H1 (cell line): ENCODE measurements around the gene CD248. TPM values are rescaled to one million over a fixed set of nuclear protein-coding genes. Genes with fewer than 3 reads are reported as not detected.

Source experiments
- CTCF ChIA-PET: fragments of 300-600 bp; sonication (Branson Sonifier 250); formaldehyde crosslinking; loops from one replicate; lab custom pipeline; 2021; ENCODE audit not compliant: partially characterized antibody; lab: Charles Lee
- POLR2A ChIA-PET: fragments of 300-600 bp; sonication (Branson Sonifier 250); formaldehyde crosslinking; loops from one replicate; lab custom pipeline; 2021; ENCODE audit warnings: inconsistent platforms; ENCODE audit not compliant: partially characterized antibody; lab: Charles Lee
- DNase-seq, 2 experiments: peaks; one replicate each; pipeline versions ENCODE4 v3.0.0 to v3.0.0-alpha.2; 2010 to 2022; ENCODE audit warnings: low spot score in 2 of 2, low read depth in 1 of 2, mixed read lengths in 1 of 2
- FAIRE-seq: peaks from 2 replicates; lab custom pipeline; 2011; peaks lifted over from hg19 to GRCh38; lab: Jason Lieb, UNC
- H2AFZ ChIP-seq: 2 replicates; pipeline ENCODE4 v1.8.1; 2012; ENCODE audit warnings: low read length, inconsistent platforms
- H2AK5ac ChIP-seq: 2 replicates; pipeline ENCODE4 v1.6.1; 2013; ENCODE audit warnings: low read depth, low read length
- H2BK120ac ChIP-seq: replicated peaks from 2 replicates; pipeline ENCODE3; 2013; ENCODE audit warnings: low read depth, low read length, inconsistent platforms
- H2BK12ac ChIP-seq: 2 replicates; pipeline ENCODE4 v1.6.1; 2013; ENCODE audit warnings: low read depth, low read length
- H2BK15ac ChIP-seq: 2 replicates; pipeline ENCODE4 v1.6.1; 2013; ENCODE audit warnings: low read length
- H2BK20ac ChIP-seq: 2 replicates; pipeline ENCODE4 v1.6.1; 2013; ENCODE audit warnings: low read length
- H2BK5ac ChIP-seq: 2 replicates; pipeline ENCODE4 v1.6.1; 2013; ENCODE audit warnings: low read depth, low read length
- H3K14ac ChIP-seq: 2 replicates; pipeline ENCODE4 v1.6.1; 2013; ENCODE audit warnings: inconsistent platforms; ENCODE audit not compliant: insufficient read length
- H3K18ac ChIP-seq: 2 replicates; pipeline ENCODE4 v1.6.1; 2013; ENCODE audit warnings: low read length; ENCODE audit errors: extremely low read depth
- H3K23ac ChIP-seq: 2 replicates; pipeline ENCODE4 v1.6.1; 2013; ENCODE audit warnings: inconsistent platforms; ENCODE audit not compliant: insufficient read length
- H3K23me2 ChIP-seq: 2 replicates; pipeline ENCODE4 v1.6.1; 2013; ENCODE audit warnings: low read depth, low read length
- H3K27ac ChIP-seq: 2 replicates; pipeline ENCODE4 v1.6.1; 2011; ENCODE audit warnings: low read depth, low read length, inconsistent platforms
- H3K27me3 ChIP-seq, 4 experiments: replicated peaks in 1 of 4; 1 replicate in 1 of 4; 2 replicates in 3 of 4; pipeline versions ENCODE4 v1.6.1 to v1.8.1; 2011 to 2013; ENCODE audit warnings: low read length in 3 of 4, mild to moderate bottlenecking in 3 of 4, inconsistent platforms in 2 of 4, mixed read lengths in 2 of 4, moderate library complexity in 1 of 4; ENCODE audit not compliant: control insufficient read depth in 3 of 4, insufficient read depth in 3 of 4; ENCODE audit errors: extremely low read depth in 1 of 4
- H3K36me3 ChIP-seq, 4 experiments: 2 replicates each; pipeline versions ENCODE4 v1.6.1 to v1.8.1; 2011 to 2013; ENCODE audit warnings: mild to moderate bottlenecking in 4 of 4, low read length in 3 of 4, moderate library complexity in 2 of 4, control low read depth in 1 of 4, inconsistent platforms in 1 of 4; ENCODE audit not compliant: insufficient read depth in 4 of 4, control insufficient read depth in 2 of 4
- H3K4ac ChIP-seq: replicated peaks from 2 replicates; pipeline ENCODE3; 2013; ENCODE audit warnings: low read length, low read depth, mixed read lengths, inconsistent platforms; ENCODE audit not compliant: insufficient read length
- H3K4me1 ChIP-seq, 4 experiments: replicated peaks in 1 of 4; 1 replicate in 1 of 4; 2 replicates in 3 of 4; pipeline versions ENCODE4 v1.6.1 to v1.8.1; 2011 to 2013; ENCODE audit warnings: low read length in 3 of 4, inconsistent platforms in 2 of 4, mixed read lengths in 1 of 4; ENCODE audit not compliant: insufficient read depth in 4 of 4, control insufficient read depth in 3 of 4
- H3K4me2 ChIP-seq, 2 experiments: 2 replicates each; pipeline versions ENCODE4 v1.6.1 to v1.8.1; 2011 to 2013; ENCODE audit warnings: low read depth in 2 of 2, low read length in 2 of 2, control low read depth in 1 of 2, inconsistent platforms in 1 of 2, mild to moderate bottlenecking in 1 of 2; ENCODE audit not compliant: insufficient read depth in 1 of 2
- H3K4me3 ChIP-seq, 4 experiments: fragments of 200-600, 300-600 bp in 1 of 4; sonication (generic), shearing (Covaris generic), sonication (Bioruptor Twin) in 1 of 4; 2 replicates each; pipeline versions ENCODE4 v1.5.1 to v1.8.1; 2011 to 2016; ENCODE audit warnings: low read length in 4 of 4, low read depth in 3 of 4, control low read depth in 2 of 4, inconsistent platforms in 2 of 4, mild to moderate bottlenecking in 2 of 4, mixed read lengths in 1 of 4, moderate library complexity in 1 of 4; ENCODE audit not compliant: insufficient read depth in 2 of 4; ENCODE audit errors: extremely low read depth in 1 of 4
- H3K56ac ChIP-seq: replicated peaks from 2 replicates; pipeline ENCODE3; 2013; ENCODE audit warnings: low read depth, mild to moderate bottlenecking, mixed read lengths, low read length, inconsistent platforms; ENCODE audit not compliant: insufficient read length
- H3K79me1 ChIP-seq: 2 replicates; pipeline ENCODE4 v1.6.1; 2013; ENCODE audit warnings: low read depth, low read length, control low read depth
- H3K79me2 ChIP-seq, 2 experiments: 2 replicates each; pipeline versions ENCODE4 v1.6.1 to v1.8.1; 2012 to 2013; ENCODE audit warnings: low read length in 2 of 2, mild to moderate bottlenecking in 2 of 2, inconsistent platforms in 1 of 2; ENCODE audit not compliant: insufficient read depth in 2 of 2, control insufficient read depth in 1 of 2
- H3K9ac ChIP-seq, 4 experiments: replicated peaks in 1 of 4; 1 replicate in 1 of 4; 2 replicates in 3 of 4; pipeline versions ENCODE4 v1.6.1 to v1.8.1; 2011 to 2013; ENCODE audit warnings: low read depth in 3 of 4, low read length in 3 of 4, control low read depth in 2 of 4, mild to moderate bottlenecking in 2 of 4, moderate library complexity in 2 of 4, inconsistent platforms in 1 of 4; ENCODE audit errors: extremely low read depth in 1 of 4
- H3K9me3 ChIP-seq, 2 experiments: 2 replicates each; pipeline versions ENCODE4 v1.6.1 to v1.8.1; 2012 to 2013; ENCODE audit warnings: mild to moderate bottlenecking in 2 of 2, moderate library complexity in 2 of 2, control low read depth in 1 of 2, inconsistent platforms in 1 of 2, low read depth in 1 of 2, low read length in 1 of 2, mixed read lengths in 1 of 2; ENCODE audit not compliant: insufficient read depth in 2 of 2
- H4K20me1 ChIP-seq, 2 experiments: replicated peaks in 1 of 2; 2 replicates each; pipeline versions ENCODE3 to v1.8.1; 2011 to 2013; ENCODE audit warnings: inconsistent platforms in 2 of 2, low read length in 2 of 2, mild to moderate bottlenecking in 1 of 2; ENCODE audit not compliant: insufficient read depth in 2 of 2, control insufficient read depth in 1 of 2
- H4K5ac ChIP-seq: 2 replicates; pipeline ENCODE4 v1.6.1; 2013; ENCODE audit warnings: low read length, low read depth, mixed read lengths, inconsistent platforms; ENCODE audit not compliant: insufficient read length
- H4K8ac ChIP-seq: 2 replicates; pipeline ENCODE4 v1.8.0; 2013; ENCODE audit warnings: mild to moderate bottlenecking, moderate library complexity, low read length, inconsistent platforms; ENCODE audit not compliant: insufficient read depth; ENCODE audit errors: extremely low read depth
- H4K91ac ChIP-seq: replicated peaks from 2 replicates; pipeline ENCODE3; 2013; ENCODE audit warnings: low read length, mixed read lengths, inconsistent platforms; ENCODE audit not compliant: insufficient read length
- BACH1 ChIP-seq: IDR thresholded peaks from 2 replicates; pipeline ENCODE4 v1.6.1; 2012; ENCODE audit warnings: low read length, improper control_type of control experiment
- BCL11A ChIP-seq, 2 experiments: IDR thresholded peaks; one replicate each; pipeline ENCODE4 v1.6.1; 2011; ENCODE audit warnings: low read depth in 2 of 2, low read length in 2 of 2, mild to moderate bottlenecking in 2 of 2
- CEBPB ChIP-seq: IDR thresholded peaks from 2 replicates; pipeline ENCODE4 v1.6.1; 2012; ENCODE audit warnings: low read depth, low read length
- EZH2 ChIP-seq: fragments of 200-600 bp; sonication (generic); IDR thresholded peaks from 2 replicates; pipeline ENCODE4 v1.7.1; 2012; ENCODE audit warnings: low read depth, mild to moderate bottlenecking, moderate library complexity, low read length, inconsistent platforms; ENCODE audit not compliant: severe bottlenecking
- KDM5A ChIP-seq: fragments of 200-600 bp; IDR thresholded peaks from 2 replicates; pipeline ENCODE4 v1.7.1; 2012; ENCODE audit warnings: mild to moderate bottlenecking, low read length, inconsistent platforms, mixed read lengths
- NANOG ChIP-seq: IDR thresholded peaks from 2 replicates; pipeline ENCODE4 v1.6.1; 2011; ENCODE audit warnings: low read length, low read depth, mild to moderate bottlenecking, inconsistent platforms; ENCODE audit not compliant: insufficient read depth, poor library complexity, severe bottlenecking
- POU5F1 ChIP-seq: IDR thresholded peaks from 2 replicates; pipeline ENCODE4 v1.6.1; 2011; ENCODE audit warnings: low read depth, mild to moderate bottlenecking, low read length, moderate library complexity
- RAD21 ChIP-seq, 2 experiments: IDR thresholded peaks in 1 of 2; conservative IDR thresholded peaks in 1 of 2; 2 replicates each; pipeline ENCODE4 v1.6.1; 2011; ENCODE audit warnings: low read depth in 2 of 2, low read length in 2 of 2, improper control_type of control experiment in 1 of 2, inconsistent platforms in 1 of 2, mild to moderate bottlenecking in 1 of 2, moderate library complexity in 1 of 2
- RXRA ChIP-seq: IDR thresholded peaks from 2 replicates; pipeline ENCODE4 v1.6.1; 2011; ENCODE audit warnings: low read depth, mild to moderate bottlenecking, low read length, moderate library complexity; ENCODE audit not compliant: insufficient read depth
- SP1 ChIP-seq: IDR thresholded peaks from 2 replicates; pipeline ENCODE4 v1.6.1; 2011; ENCODE audit warnings: low read depth, low read length
- SP2 ChIP-seq: IDR thresholded peaks from 2 replicates; pipeline ENCODE4 v1.6.1; 2012; ENCODE audit warnings: mild to moderate bottlenecking, low read length, inconsistent platforms
- SP4 ChIP-seq: IDR thresholded peaks from 2 replicates; pipeline ENCODE4 v1.6.1; 2012; ENCODE audit warnings: low read length, inconsistent platforms
- TAF1 ChIP-seq: IDR thresholded peaks from 2 replicates; pipeline ENCODE4 v1.6.1; 2011; ENCODE audit warnings: mild to moderate bottlenecking, low read depth, low read length
- YY1 ChIP-seq: IDR thresholded peaks from 2 replicates; pipeline ENCODE4 v1.6.1; 2011; ENCODE audit warnings: low read depth, mild to moderate bottlenecking, low read length
- WGBS, 2 experiments: shearing (Covaris generic) in 1 of 2; methylation state at CpG; one replicate each; pipeline versions ENCODE4 v1.1.6 to v1.1.7; 2013 to 2015; ENCODE audit warnings: low lambda C conversion rate in 2 of 2, mixed read lengths in 2 of 2, inconsistent platforms in 1 of 2, low coverage in 1 of 2, missing lambda C conversion rate in 1 of 2; ENCODE audit not compliant: insufficient replicate concordance in 2 of 2, insufficient coverage in 1 of 2, insufficient read length in 1 of 2; ENCODE audit errors: extremely low coverage in 1 of 2, missing lambda C conversion rate in 1 of 2; 5-methylcytosine and 5-hydroxymethylcytosine counted together
- polyA plus RNA-seq, 7 experiments: library from polyadenylated mRNA; depleted of rRNA in 3 of 7; stranded (reverse) in 5 of 7; unstranded in 2 of 7; fragments of >200 nt in 5 of 7; fragments of 200-250 nt in 2 of 7; gene quantifications; 1 replicate in 5 of 7; 2 replicates in 1 of 7; 4 replicates in 1 of 7; pipeline versions ENCODE4 v1.2.1 to v1.2.3, GENCODE V29; 2011 to 2013; ENCODE audit warnings: missing spikeins in 2 of 7, mixed read lengths in 2 of 7
- total RNA-seq: library from RNA; stranded (reverse); fragmentation: NEBNext Ultra II Directional; extraction: Animal tissue kit (Norgen Biotek cat#: 25700); gene quantifications from 2 replicates; pipeline ENCODE4 v1.2.1, GENCODE V29; 2021

CD248 gene
- total and polyA plus RNA-seq, 2 of the 8 experiments (the other 6 are each of a cell fraction or from before 2014, with no cell fraction given), result 2.7 to 3.9 TPM

DNA sequence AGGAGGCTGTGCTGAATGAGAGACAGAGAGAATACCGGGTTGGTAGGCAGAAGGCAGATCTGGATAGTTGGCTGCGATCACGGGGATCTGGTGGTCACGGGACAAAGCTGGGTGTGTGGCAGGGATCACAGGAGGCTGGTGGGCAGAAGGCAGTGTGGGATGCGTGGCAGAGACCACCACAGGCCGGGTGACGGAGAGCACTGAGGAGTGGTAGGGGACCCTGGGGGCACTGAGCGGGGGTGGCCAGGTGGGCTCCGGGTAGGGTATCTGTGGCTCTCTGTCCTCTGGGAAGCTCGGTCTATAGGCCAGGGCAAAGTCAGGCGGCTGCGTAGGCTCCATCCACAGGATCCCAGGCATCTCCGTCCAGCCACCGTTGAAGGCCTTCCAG lies 1.4 kb downstream of the CD248 start:
- no peak overlapping the region for H4K91ac ChIP-seq
- no peak overlapping the region for H2BK120ac ChIP-seq
- H3K27me3 ChIP-seq, result peaks cover 0 to 3% (median 0%) of the 10 kb centered on the region in 4 experiments; a peak in 2 of 7 replicates
- H4K5ac ChIP-seq, result no peak overlapping the region
- H3K23me2 ChIP-seq, result peaks cover 8% of the 10 kb centered on the region
- no peak overlapping the region; the same call in 1 of the 2 replicates for H4K8ac ChIP-seq
- 91% methylated on average over 12 of the region's 14 CpGs; no CpG with 5 or more reads in 1 of the 2 experiments for WGBS, 2 experiments
- H2BK12ac ChIP-seq, result peak overlapping the region; percentile 90; the same call in 1 of the 2 replicates
- FAIRE-seq (no peak), DNase-seq (no peak)
- H3K9ac ChIP-seq, result no peak overlapping the region
- H3K14ac ChIP-seq, result no peak overlapping the region
- no peak overlapping the region; the same call in 1 of the 2 replicates for H2BK15ac ChIP-seq
- H3K9me3 ChIP-seq, result no peaks in the 10 kb centered on the region
- no peak overlapping the region for H3K56ac ChIP-seq
- H3K79me2 ChIP-seq, result no peaks in the 10 kb centered on the region
- 0 out of 2 replicates have a peak overlapping the region, but pooled peaks have one; percentile 90 for H2AK5ac ChIP-seq
- no peak overlapping the region for H3K4me2 ChIP-seq
- H3K4me3 ChIP-seq, result no peak overlapping the region
- H2AFZ ChIP-seq, result no peak overlapping the region
- peaks cover 12 to 33% (median 22%) of the 10 kb centered on the region in 4 experiments for H3K4me1 ChIP-seq
- H3K18ac ChIP-seq, result no peak overlapping the region
- peak overlapping the region; percentile 93; the same call in 1 of the 2 replicates for H2BK20ac ChIP-seq
- no peak overlapping the region for H3K27ac ChIP-seq
- no peak overlapping the region for H3K4ac ChIP-seq
- peak overlapping the region; percentile 60 for H2BK5ac ChIP-seq
- ChIA-PET POLR2A (interaction anchor here (1.1 to 3.5 kb wide), 4 partner anchors 14 to 33 kb away, joined by 4 to 19 read pairs (median 4); no protein-coding TSS in a partner anchor), CTCF (interaction anchor here (0.6 to 11.7 kb wide), 11 partner anchors 10 to 104 kb away, joined by 3 to 242 read pairs (median 4); partner anchors contain the start of gene RIN1)
- H3K36me3 ChIP-seq, result no peaks in the 10 kb centered on the region
- TF ChIP-seq CEBPB (no peak), RXRA (no peak), YY1 (no peak), BACH1 (no peak), RAD21 (IDR thresholded peaks at IDR 0.05 in 1 of 2, conservative IDR thresholded peaks at IDR 0.05 in 1 of 2; ENCODE audit: low read depth in 2 of 2, low read length in 2 of 2) (no peak), EZH2 (no peak), SP1 (no peak), TAF1 (no peak), POU5F1 (no peak), NANOG (no peak), BCL11A (IDR thresholded peaks at IDR 0.05; ENCODE audit: low read depth in 2 of 2, low read length in 2 of 2) (no peak), SP2 (no peak), SP4 (no peak), KDM5A (no peak)
- H3K79me1 ChIP-seq, result no peaks in the 10 kb centered on the region
- no peak overlapping the region for H3K23ac ChIP-seq
- H4K20me1 ChIP-seq, result no peaks in the 10 kb centered on the region
